Sigmoid colon (tissue), 4 donors: Measurements from ENCODE around the gene SLC28A1.

Source experiments
- EP300 ChIP-seq, 4 donors: sonication (generic); formaldehyde crosslinking; IDR thresholded peaks; one replicate each; pipeline ENCODE4 v1.6.1; 2017; ENCODE audit warnings: antibody characterized with exemption in 4 of 4
- POLR2AphosphoS5 ChIP-seq, 4 donors: sonication (generic); formaldehyde crosslinking; IDR thresholded peaks; one replicate each; pipeline ENCODE4 v1.6.1; 2017; ENCODE audit warnings: antibody characterized with exemption in 4 of 4
- TF ChIP-seq, protein P1 (sequence below), 4 experiments: fragments of 450-650 bp in 3 of 4; fragments of 200-600 bp in 1 of 4; IDR thresholded peaks; one replicate each; pipeline ENCODE4 v1.5.1; 2016 to 2019; ENCODE audit warnings: antibody characterized with exemption in 4 of 4, mild to moderate bottlenecking in 3 of 4, moderate library complexity in 2 of 4

GRCh38 chr15:84987949-84988624 is 103.6 kb downstream of the SLC28A1 start:
- TF ChIP-seq, protein P1, sequence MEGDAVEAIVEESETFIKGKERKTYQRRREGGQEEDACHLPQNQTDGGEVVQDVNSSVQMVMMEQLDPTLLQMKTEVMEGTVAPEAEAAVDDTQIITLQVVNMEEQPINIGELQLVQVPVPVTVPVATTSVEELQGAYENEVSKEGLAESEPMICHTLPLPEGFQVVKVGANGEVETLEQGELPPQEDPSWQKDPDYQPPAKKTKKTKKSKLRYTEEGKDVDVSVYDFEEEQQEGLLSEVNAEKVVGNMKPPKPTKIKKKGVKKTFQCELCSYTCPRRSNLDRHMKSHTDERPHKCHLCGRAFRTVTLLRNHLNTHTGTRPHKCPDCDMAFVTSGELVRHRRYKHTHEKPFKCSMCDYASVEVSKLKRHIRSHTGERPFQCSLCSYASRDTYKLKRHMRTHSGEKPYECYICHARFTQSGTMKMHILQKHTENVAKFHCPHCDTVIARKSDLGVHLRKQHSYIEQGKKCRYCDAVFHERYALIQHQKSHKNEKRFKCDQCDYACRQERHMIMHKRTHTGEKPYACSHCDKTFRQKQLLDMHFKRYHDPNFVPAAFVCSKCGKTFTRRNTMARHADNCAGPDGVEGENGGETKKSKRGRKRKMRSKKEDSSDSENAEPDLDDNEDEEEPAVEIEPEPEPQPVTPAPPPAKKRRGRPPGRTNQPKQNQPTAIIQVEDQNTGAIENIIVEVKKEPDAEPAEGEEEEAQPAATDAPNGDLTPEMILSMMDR (IDR thresholded peaks at IDR 0.05): no peak
- TF ChIP-seq POLR2AphosphoS5 (IDR thresholded peaks at IDR 0.05) (no peak), EP300 (IDR thresholded peaks at IDR 0.05) (no peak)
